HL-60 (cell line): ENCODE measurements around the gene TIAM1.

Source experiments
- DNase-seq, 2 experiments: peaks; one replicate each; pipeline ENCODE4 v3.0.0-alpha.2; 2010 to 2020; ENCODE audit warnings: low read depth in 1 of 2, low spot score in 1 of 2
- H3K27ac ChIP-seq: fragments of 250-450 bp; sonication (Bioruptor Pico); replicated peaks from 2 replicates; pipeline ENCODE4 v1.5.1; 2020; ENCODE audit warnings: mild to moderate bottlenecking, moderate library complexity
- H3K27me3 ChIP-seq: fragments of 250-450 bp; sonication (Bioruptor Pico); 2 replicates; pipeline ENCODE4 v1.5.1; 2021; ENCODE audit warnings: mild to moderate bottlenecking, moderate library complexity; ENCODE audit not compliant: insufficient read depth, poor library complexity, severe bottlenecking
- H3K4me3 ChIP-seq: replicated peaks from 2 replicates; pipeline ENCODE4 v1.5.1; 2011; ENCODE audit warnings: mild to moderate bottlenecking, control low read depth, low read length; ENCODE audit not compliant: insufficient read depth
- GABPA ChIP-seq: IDR thresholded peaks from 2 replicates; pipeline ENCODE4 v1.6.1; 2012; ENCODE audit warnings: low read depth
- POLR2AphosphoS5 ChIP-seq: IDR thresholded peaks from 2 replicates; pipeline ENCODE4 v1.6.1; 2012; ENCODE audit warnings: low read depth
- SPI1 ChIP-seq: IDR thresholded peaks from 2 replicates; pipeline ENCODE4 v1.6.1; 2012; ENCODE audit warnings: low read depth, mild to moderate bottlenecking, borderline replicate concordance
- TF ChIP-seq, protein P1 (sequence below): IDR thresholded peaks from 2 replicates; pipeline ENCODE4 v1.6.1; 2012; ENCODE audit warnings: low read depth; ENCODE audit not compliant: insufficient replicate concordance
- TF ChIP-seq, protein P2 (sequence below): IDR thresholded peaks from one replicate; pipeline ENCODE4 v1.5.1; 2011; ENCODE audit warnings: low read length, control low read depth, inconsistent platforms; ENCODE audit not compliant: insufficient read depth

The TIAM1 gene

DNA sequence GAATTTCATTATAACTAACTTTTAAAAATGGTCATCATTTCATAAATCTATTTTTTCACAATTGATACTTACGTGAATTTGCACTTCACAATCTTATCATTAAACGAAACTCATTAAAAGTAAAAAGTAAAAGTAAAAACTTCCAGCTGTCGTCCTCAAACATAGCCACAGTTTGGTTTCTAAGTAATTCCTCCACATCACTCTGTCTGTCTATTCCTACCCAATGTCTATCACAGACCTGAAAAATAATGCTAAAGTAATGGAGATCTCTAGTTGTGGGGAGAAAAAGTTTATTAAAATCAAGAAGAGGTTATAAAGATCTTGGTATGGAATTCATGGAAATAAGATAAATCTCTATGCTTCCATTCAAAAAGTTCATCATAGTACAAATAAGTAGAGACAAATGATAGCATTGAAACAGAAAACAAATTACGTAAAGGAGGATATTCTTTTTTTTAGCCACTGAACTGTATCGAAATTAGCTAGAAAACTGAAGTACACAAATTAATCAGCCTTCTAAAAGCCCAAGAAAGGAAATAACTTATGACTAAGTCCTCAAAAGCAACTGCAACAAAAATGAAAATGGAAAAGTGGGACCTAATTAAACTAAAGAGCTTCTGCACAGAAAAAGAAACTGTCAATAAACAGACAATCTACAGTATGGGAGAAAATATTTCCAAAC lies 148.6 kb downstream of the TIAM1 start:
- no peaks in the 10 kb centered on the region for H3K27me3 ChIP-seq
- H3K4me3 ChIP-seq, result no peak overlapping the region
- no peak for DNase-seq
- TF ChIP-seq, protein P1, sequence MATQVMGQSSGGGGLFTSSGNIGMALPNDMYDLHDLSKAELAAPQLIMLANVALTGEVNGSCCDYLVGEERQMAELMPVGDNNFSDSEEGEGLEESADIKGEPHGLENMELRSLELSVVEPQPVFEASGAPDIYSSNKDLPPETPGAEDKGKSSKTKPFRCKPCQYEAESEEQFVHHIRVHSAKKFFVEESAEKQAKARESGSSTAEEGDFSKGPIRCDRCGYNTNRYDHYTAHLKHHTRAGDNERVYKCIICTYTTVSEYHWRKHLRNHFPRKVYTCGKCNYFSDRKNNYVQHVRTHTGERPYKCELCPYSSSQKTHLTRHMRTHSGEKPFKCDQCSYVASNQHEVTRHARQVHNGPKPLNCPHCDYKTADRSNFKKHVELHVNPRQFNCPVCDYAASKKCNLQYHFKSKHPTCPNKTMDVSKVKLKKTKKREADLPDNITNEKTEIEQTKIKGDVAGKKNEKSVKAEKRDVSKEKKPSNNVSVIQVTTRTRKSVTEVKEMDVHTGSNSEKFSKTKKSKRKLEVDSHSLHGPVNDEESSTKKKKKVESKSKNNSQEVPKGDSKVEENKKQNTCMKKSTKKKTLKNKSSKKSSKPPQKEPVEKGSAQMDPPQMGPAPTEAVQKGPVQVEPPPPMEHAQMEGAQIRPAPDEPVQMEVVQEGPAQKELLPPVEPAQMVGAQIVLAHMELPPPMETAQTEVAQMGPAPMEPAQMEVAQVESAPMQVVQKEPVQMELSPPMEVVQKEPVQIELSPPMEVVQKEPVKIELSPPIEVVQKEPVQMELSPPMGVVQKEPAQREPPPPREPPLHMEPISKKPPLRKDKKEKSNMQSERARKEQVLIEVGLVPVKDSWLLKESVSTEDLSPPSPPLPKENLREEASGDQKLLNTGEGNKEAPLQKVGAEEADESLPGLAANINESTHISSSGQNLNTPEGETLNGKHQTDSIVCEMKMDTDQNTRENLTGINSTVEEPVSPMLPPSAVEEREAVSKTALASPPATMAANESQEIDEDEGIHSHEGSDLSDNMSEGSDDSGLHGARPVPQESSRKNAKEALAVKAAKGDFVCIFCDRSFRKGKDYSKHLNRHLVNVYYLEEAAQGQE, result no peak
- no peak for TF ChIP-seq SPI1
- TF ChIP-seq, protein P2, sequence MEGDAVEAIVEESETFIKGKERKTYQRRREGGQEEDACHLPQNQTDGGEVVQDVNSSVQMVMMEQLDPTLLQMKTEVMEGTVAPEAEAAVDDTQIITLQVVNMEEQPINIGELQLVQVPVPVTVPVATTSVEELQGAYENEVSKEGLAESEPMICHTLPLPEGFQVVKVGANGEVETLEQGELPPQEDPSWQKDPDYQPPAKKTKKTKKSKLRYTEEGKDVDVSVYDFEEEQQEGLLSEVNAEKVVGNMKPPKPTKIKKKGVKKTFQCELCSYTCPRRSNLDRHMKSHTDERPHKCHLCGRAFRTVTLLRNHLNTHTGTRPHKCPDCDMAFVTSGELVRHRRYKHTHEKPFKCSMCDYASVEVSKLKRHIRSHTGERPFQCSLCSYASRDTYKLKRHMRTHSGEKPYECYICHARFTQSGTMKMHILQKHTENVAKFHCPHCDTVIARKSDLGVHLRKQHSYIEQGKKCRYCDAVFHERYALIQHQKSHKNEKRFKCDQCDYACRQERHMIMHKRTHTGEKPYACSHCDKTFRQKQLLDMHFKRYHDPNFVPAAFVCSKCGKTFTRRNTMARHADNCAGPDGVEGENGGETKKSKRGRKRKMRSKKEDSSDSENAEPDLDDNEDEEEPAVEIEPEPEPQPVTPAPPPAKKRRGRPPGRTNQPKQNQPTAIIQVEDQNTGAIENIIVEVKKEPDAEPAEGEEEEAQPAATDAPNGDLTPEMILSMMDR, result no peak
- no peak for TF ChIP-seq GABPA
- TF ChIP-seq POLR2AphosphoS5, result no peak
- H3K27ac ChIP-seq, result no peak overlapping the region

DNA sequence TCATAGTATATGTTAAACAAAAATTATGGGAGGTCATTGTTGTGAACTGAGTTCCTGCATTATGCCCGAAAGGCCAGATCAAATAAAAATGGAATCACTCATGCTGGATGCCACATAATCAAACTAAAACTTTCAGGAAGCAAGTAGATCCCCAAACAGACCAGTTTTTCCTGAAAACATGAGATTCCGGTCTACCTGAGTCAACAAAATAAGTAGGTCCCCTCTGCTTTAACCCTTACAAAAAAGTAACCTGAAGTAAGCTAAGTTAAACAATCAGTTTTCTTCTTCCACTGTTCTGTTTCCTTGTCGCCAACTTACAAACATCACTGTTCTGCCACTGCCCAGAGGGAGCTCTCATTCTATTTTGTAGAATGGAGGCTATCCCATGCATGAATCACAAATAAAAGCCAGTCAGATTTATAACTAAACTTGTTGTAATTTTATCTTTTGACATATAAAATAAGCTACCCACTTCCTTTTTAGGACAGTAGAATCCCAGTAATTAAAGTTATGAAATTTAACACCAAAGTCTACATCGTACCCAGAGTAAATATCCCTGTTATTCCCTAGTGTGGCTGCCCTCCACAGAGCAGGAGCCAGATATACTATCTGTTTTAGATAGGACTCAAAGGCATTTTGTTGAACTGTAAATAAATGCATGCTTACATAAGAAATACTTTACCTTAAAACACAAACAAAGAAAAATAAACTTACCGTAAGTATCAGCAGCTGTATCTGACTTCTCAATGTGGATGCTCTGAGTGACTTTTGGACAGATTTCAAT lies 149.4 kb downstream of the TIAM1 start:
- DNase-seq, result no peak
- H3K27ac ChIP-seq, result no peak overlapping the region
- no peaks in the 10 kb centered on the region for H3K27me3 ChIP-seq
- H3K4me3 ChIP-seq, result no peak overlapping the region
- TF ChIP-seq POLR2AphosphoS5 (no peak), GABPA (no peak), SPI1 (no peak)
- TF ChIP-seq, protein P1, result no peak
- TF ChIP-seq, protein P2, result no peak

DNA sequence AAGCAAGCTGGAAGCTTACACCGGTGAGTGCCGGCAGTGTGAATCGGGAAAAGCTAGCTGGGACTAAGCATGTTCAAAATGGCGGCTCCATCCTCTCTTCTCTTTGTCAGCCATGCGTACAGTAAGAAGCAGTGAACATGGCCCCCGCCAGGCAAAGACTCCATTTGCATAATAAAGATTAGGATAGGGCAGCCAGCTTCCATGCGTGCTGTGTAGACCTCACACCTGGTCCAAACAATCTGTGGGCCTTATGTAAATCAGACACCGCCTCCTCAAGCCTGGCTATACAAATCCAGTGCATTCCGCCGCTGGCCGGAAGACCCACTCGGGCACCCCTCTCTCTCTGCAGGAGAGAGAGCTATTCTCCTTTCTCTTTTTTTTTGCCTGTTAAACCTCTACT lies 150.3 kb downstream of the TIAM1 start:
- DNase-seq, result no peak
- no peaks in the 10 kb centered on the region for H3K27me3 ChIP-seq
- no peak overlapping the region for H3K27ac ChIP-seq
- no peak overlapping the region for H3K4me3 ChIP-seq
- TF ChIP-seq SPI1 (no peak), POLR2AphosphoS5 (no peak)

DNA sequence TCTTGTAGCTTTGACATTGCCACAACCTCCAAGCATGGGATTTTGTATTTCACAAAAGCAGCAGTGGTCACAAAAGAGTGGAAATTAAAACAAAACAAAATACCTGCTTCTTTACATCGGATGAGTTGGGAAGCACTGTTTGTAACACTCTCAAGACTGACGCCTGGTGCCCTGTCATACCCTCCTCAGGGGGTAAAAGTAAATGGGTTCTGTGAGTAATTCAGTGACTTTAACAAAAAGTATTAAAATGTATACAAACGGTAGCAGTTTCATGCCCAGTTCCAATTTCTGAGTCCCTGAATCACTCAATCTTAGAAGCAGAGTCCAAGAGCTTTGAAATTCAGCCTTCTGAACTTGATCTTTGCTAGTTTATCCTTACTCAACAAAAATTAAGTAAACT lies 152.5 kb downstream of the TIAM1 start:
- TF ChIP-seq POLR2AphosphoS5, result no peak
- TF ChIP-seq, protein P1, result no peak
- TF ChIP-seq, protein P2, result no peak
- no peak for DNase-seq
- no peaks in the 10 kb centered on the region for H3K27me3 ChIP-seq
- H3K27ac ChIP-seq, result no peak overlapping the region
- H3K4me3 ChIP-seq, result no peak overlapping the region
